Measurements from ENCODE around the gene PITPNM1.
"Not testable (repeated sequence)": the region's sequence is repeated elsewhere in the genome, so short reads cannot be mapped to it uniquely, and the experiment has no call there.

- not testable (repeated sequence) for TF ChIP-seq CTCF (IDR thresholded peaks at IDR 0.05; ENCODE audit: poor library complexity); EZH2 (IDR thresholded peaks at IDR 0.05; ENCODE audit: borderline replicate concordance); EZH2phosphoT487 (IDR thresholded peaks at IDR 0.05; ENCODE audit: low read depth, severe bottlenecking, unreplicated experiment)
These were observed 39.6 kb downstream of the PITPNM1 start for GRCh38 chr11:67465530-67465929.

Data from hepatocyte (in vitro differentiated cells).